HEK293T (cell line): ENCODE measurements around the gene SERPINB12.

Experiments
- CTCF ChIA-PET: fragments of 350-600 bp; formaldehyde crosslinking; extraction: SDS; loops from one replicate; lab custom pipeline; 2021; ENCODE audit warnings: antibody characterized with exemption, inconsistent platforms; lab: Yijun Ruan, JAX
- POLR2A ChIA-PET: fragments of 350-600 bp; formaldehyde crosslinking; extraction: SDS; loops from one replicate; lab custom pipeline; 2020; ENCODE audit warnings: antibody characterized with exemption, inconsistent platforms; lab: Yijun Ruan, JAX
- DNase-seq: peaks from one replicate; pipeline ENCODE4 v3.0.0; 2012; ENCODE audit warnings: mixed read lengths; ENCODE audit errors: extremely low spot score
- ARNT ChIP-seq: fragments of 450-650 bp; IDR thresholded peaks from 2 replicates; pipeline ENCODE4 v1.6.1; 2017; ENCODE audit warnings: mild to moderate bottlenecking
- BHLHE40 ChIP-seq: fragments of 450-650 bp; IDR thresholded peaks from 2 replicates; pipeline ENCODE4 v1.6.1; 2016; ENCODE audit warnings: mild to moderate bottlenecking, moderate library complexity, borderline replicate concordance
- CTBP1 ChIP-seq: fragments of 450-650 bp; IDR thresholded peaks from 2 replicates; pipeline ENCODE4 v1.6.1; 2016; ENCODE audit warnings: borderline replicate concordance
- ELF4 ChIP-seq: fragments of 450-650 bp; IDR thresholded peaks from 2 replicates; pipeline ENCODE4 v1.6.1; 2017; ENCODE audit warnings: antibody characterized with exemption
- FOXA1 ChIP-seq: fragments of 450-650 bp; IDR thresholded peaks from 2 replicates; pipeline ENCODE4 v1.6.1; 2016; ENCODE audit warnings: mild to moderate bottlenecking
- FOXK2 ChIP-seq: fragments of 450-650 bp; IDR thresholded peaks from 2 replicates; pipeline ENCODE4 v1.6.1; 2016; ENCODE audit warnings: mild to moderate bottlenecking
- FOXM1 ChIP-seq: fragments of 450-650 bp; IDR thresholded peaks from 2 replicates; pipeline ENCODE4 v1.6.1; 2017; ENCODE audit warnings: mild to moderate bottlenecking, borderline replicate concordance
- HDGF ChIP-seq: fragments of 450-650 bp; IDR thresholded peaks from 2 replicates; pipeline ENCODE4 v1.6.1; 2017; ENCODE audit warnings: antibody characterized with exemption, borderline replicate concordance
- L3MBTL2 ChIP-seq: fragments of 450-650 bp; conservative IDR thresholded peaks from 2 replicates; pipeline ENCODE4 v1.6.1; 2016; ENCODE audit warnings: mild to moderate bottlenecking
- LEF1 ChIP-seq: fragments of 450-650 bp; IDR thresholded peaks from 2 replicates; pipeline ENCODE4 v1.6.1; 2017; ENCODE audit warnings: mild to moderate bottlenecking, borderline replicate concordance
- NFRKB ChIP-seq: fragments of 450-650 bp; IDR thresholded peaks from 2 replicates; pipeline ENCODE4 v1.6.1; 2016; ENCODE audit warnings: mild to moderate bottlenecking, moderate library complexity
- SP1 ChIP-seq: fragments of 450-650 bp; IDR thresholded peaks from 2 replicates; pipeline ENCODE4 v1.6.1; 2017
- SUZ12 ChIP-seq: fragments of 450-650 bp; IDR thresholded peaks from 2 replicates; pipeline ENCODE4 v1.6.1; 2016; ENCODE audit warnings: mild to moderate bottlenecking
- TARDBP ChIP-seq: fragments of 450-650 bp; IDR thresholded peaks from 2 replicates; pipeline ENCODE4 v1.6.1; 2016
- ZNF384 ChIP-seq: fragments of 450-650 bp; IDR thresholded peaks from 2 replicates; pipeline ENCODE4 v1.6.1; 2016
- TF ChIP-seq, protein P1 (sequence below): fragments of 450-650 bp; IDR thresholded peaks from 2 replicates; pipeline ENCODE4 v1.6.1; 2016

Gene SERPINB12

DNA sequence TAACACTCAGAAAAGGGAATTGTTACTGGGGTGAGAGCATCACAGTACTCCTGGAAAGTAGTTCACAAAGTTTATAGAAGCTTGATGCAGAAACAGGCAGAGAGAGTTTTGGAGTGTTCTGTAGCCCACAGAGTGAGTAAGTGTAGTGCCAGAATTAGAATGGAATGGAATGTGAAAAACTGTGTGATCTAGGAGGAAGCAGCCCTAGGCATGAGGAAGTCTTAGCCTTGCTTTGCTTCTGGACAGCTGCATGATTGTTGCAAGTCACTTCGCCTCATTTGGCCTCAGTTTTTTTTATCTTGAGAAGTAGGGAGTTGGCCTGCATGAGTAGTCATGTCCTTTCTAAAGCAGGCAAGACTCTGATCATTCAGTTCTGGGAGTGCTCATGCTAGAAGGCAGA lies 10.9 kb downstream of the SERPINB12 start:
- POLR2A ChIA-PET, result no interaction called here
- CTCF ChIA-PET, result no interaction called here

GRCh38 chr18:63559567-63560491 lies 17.7 kb downstream of the SERPINB12 start:
- ChIA-PET POLR2A (no interaction called here), CTCF (no interaction called here)
- no peak for TF ChIP-seq SUZ12
- TF ChIP-seq SP1, result no peak
- TF ChIP-seq FOXA1, result no peak
- TF ChIP-seq ARNT, result no peak
- TF ChIP-seq CTBP1, result no peak
- TF ChIP-seq ELF4, result no peak
- no peak for TF ChIP-seq TARDBP
- TF ChIP-seq FOXK2, result no peak
- TF ChIP-seq FOXM1, result no peak
- TF ChIP-seq L3MBTL2, result no peak
- no peak for TF ChIP-seq ZNF384
- TF ChIP-seq NFRKB, result no peak
- TF ChIP-seq, protein P1, sequence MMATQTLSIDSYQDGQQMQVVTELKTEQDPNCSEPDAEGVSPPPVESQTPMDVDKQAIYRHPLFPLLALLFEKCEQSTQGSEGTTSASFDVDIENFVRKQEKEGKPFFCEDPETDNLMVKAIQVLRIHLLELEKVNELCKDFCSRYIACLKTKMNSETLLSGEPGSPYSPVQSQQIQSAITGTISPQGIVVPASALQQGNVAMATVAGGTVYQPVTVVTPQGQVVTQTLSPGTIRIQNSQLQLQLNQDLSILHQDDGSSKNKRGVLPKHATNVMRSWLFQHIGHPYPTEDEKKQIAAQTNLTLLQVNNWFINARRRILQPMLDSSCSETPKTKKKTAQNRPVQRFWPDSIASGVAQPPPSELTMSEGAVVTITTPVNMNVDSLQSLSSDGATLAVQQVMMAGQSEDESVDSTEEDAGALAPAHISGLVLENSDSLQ, result no peak
- no peak for TF ChIP-seq LEF1
- TF ChIP-seq HDGF, result no peak
- no peak for TF ChIP-seq BHLHE40
- no peak for DNase-seq

More for the DNA sequence above, 10.9 kb downstream of the SERPINB12 start:
- DNase-seq, result no peak
- TF ChIP-seq FOXA1, result no peak

DNA sequence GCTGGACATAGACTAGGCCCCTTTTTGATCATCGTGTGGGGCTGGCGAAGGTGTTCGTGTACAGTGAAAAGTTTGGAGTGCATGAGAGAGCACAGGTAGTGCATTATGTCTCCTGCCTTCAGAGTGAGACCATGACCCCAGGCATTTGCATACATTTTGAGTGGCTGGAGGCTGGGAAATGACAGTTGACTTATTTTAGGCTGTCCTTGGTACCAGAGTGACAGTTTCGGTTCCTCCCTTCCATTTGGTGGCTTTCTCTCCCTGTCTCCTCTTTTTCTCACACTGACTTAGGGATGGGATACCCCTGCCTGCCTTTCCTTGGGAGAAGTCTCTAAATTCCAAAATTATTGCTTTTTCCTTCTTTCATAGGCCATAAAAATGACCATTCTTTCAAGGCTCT lies 20.1 kb downstream of the SERPINB12 start:
- CTCF ChIA-PET, result no interaction called here

GRCh38 chr18:63564021-63564420 lies 21.9 kb downstream of the SERPINB12 start:
- no peak for TF ChIP-seq FOXM1
- no peak for TF ChIP-seq FOXA1
- TF ChIP-seq ARNT, result no peak
- TF ChIP-seq SUZ12, result no peak
- TF ChIP-seq CTBP1, result no peak
- TF ChIP-seq NFRKB, result no peak
- no peak for TF ChIP-seq LEF1
- TF ChIP-seq HDGF, result no peak
- no peak for TF ChIP-seq FOXK2
- TF ChIP-seq, protein P1, result no peak
- no peak for TF ChIP-seq ZNF384
- TF ChIP-seq L3MBTL2, result no peak
- no peak for TF ChIP-seq TARDBP
- no peak for TF ChIP-seq BHLHE40
- no peak for TF ChIP-seq SP1
- TF ChIP-seq ELF4, result no peak
- ChIA-PET POLR2A (no interaction called here), CTCF (no interaction called here)
- no peak for DNase-seq

More for the DNA sequence above, 20.1 kb downstream of the SERPINB12 start:
- POLR2A ChIA-PET, result no interaction called here
- DNase-seq, result no peak
- TF ChIP-seq SUZ12 (no peak), ARNT (no peak), HDGF (no peak), FOXM1 (no peak), ELF4 (no peak), TARDBP (no peak), L3MBTL2 (no peak), BHLHE40 (no peak), SP1 (no peak), FOXK2 (no peak)

- DNase-seq, result no peak
- ChIA-PET CTCF (no interaction called here), POLR2A (no interaction called here)
- no peak for TF ChIP-seq ELF4
- no peak for TF ChIP-seq ZNF384
- TF ChIP-seq, protein P1, result no peak
- no peak for TF ChIP-seq HDGF
- no peak for TF ChIP-seq L3MBTL2
- TF ChIP-seq CTBP1, result no peak
- TF ChIP-seq ARNT, result no peak
- TF ChIP-seq LEF1, result no peak
- TF ChIP-seq SP1, result no peak
- TF ChIP-seq FOXM1, result no peak
- no peak for TF ChIP-seq SUZ12
- TF ChIP-seq NFRKB, result no peak
- TF ChIP-seq BHLHE40, result no peak
- TF ChIP-seq TARDBP, result no peak
- no peak for TF ChIP-seq FOXK2
- TF ChIP-seq FOXA1, result no peak
Measured at GRCh38 chr18:63564561-63564960, 22.4 kb downstream of the SERPINB12 start.

DNA sequence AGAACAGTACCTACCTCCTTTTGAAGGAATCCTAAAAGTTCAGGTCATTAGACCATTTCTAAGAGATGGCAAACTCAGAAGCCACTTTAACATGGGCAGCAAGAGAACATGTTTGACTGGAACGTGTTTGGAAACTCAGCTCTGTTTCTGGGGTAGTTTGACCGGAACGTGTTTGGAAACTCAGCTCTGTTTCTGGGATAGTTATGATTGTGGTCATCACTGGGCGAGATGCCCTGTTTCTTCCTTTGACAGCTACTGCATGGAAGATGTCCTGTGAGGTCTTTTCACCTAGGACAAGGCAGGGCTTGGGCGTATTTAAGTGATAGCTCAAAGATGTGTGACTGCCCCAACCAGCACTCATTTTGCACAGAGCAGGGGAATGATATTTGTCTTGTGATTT lies 25.1 kb downstream of the SERPINB12 start:
- TF ChIP-seq FOXM1 (no peak), TARDBP (no peak), NFRKB (no peak), BHLHE40 (no peak)
- TF ChIP-seq, protein P1, result no peak
- POLR2A ChIA-PET, result no interaction called here
- no peak for DNase-seq
- CTCF ChIA-PET, result interaction anchor here (0.6 to 1.1 kb wide), 3 partner anchors 11 to 369 kb away, joined by 3 to 4 read pairs (median 3); no protein-coding TSS in a partner anchor
